T-helper 2 cell (primary cell): ENCODE results near the gene RHEX.

Experiments used
- DNase-seq, 5 experiments: peaks; one replicate each; pipeline versions ENCODE4 v3.0.0 to v3.0.0-alpha.2; 2012 to 2022

RHEX gene

GRCh38 chr1:206098242-206098919 is 45.4 kb downstream of the RHEX start:
- no peak for DNase-seq

GRCh38 chr1:206100226-206100815 is 47.3 kb downstream of the RHEX start:
- DNase-seq = no peak

- no peak for DNase-seq
Observed at GRCh38 chr1:206101351-206102045, 48.5 kb downstream of the RHEX start.

GRCh38 chr1:206102292-206102936 is 49.4 kb downstream of the RHEX start:
- DNase-seq = no peak

- no peak for DNase-seq
Observed at GRCh38 chr1:206103979-206104378, 51.0 kb downstream of the RHEX start.

GRCh38 chr1:206105464-206105995 is 52.6 kb downstream of the RHEX start:
- DNase-seq = no peak

- peak; percentile 19 to 70 (median 61) for DNase-seq
Observed at GRCh38 chr1:206106328-206107167, 53.6 kb downstream of the RHEX start.

GRCh38 chr1:206107168-206107544 is 54.2 kb downstream of the RHEX start:
- DNase-seq = no peak

GRCh38 chr1:206108635-206109034 is 55.7 kb downstream of the RHEX start:
- no peak for DNase-seq

GRCh38 chr1:206109718-206110117 is 56.7 kb downstream of the RHEX start:
- DNase-seq = no peak

GRCh38 chr1:206110161-206110560 is 57.2 kb downstream of the RHEX start:
- DNase-seq = no peak

GRCh38 chr1:206110820-206111219 is 57.8 kb downstream of the RHEX start:
- DNase-seq = no peak

- DNase-seq = no peak
Observed at GRCh38 chr1:206111271-206111927, 58.4 kb downstream of the RHEX start.

GRCh38 chr1:206112600-206113301 is 59.8 kb downstream of the RHEX start:
- DNase-seq = no peak

- no peak for DNase-seq
Observed at GRCh38 chr1:206114692-206115640, 62.0 kb downstream of the RHEX start.

- DNase-seq = no peak
Observed at GRCh38 chr1:206115791-206116190, 62.8 kb downstream of the RHEX start.

- no peak for DNase-seq
Observed at GRCh38 chr1:206116191-206116872, 63.4 kb downstream of the RHEX start.

- DNase-seq = no peak
Observed at GRCh38 chr1:206116873-206117150, 63.8 kb downstream of the RHEX start.

- DNase-seq = peak in 1 of 5 experiments; percentile 22
Observed at GRCh38 chr1:206117151-206117948, 64.4 kb downstream of the RHEX start, which contains the start of gene AVPR1B. AVPR1B (minus strand) TSS chr1:206117388; CDS start chr1:206116890, 498 bp downstream.
